Upper lobe of right lung (tissue), 1 donor: ENCODE data around the gene ZFYVE16. TPM values are rescaled to one million over a fixed set of nuclear protein-coding genes. Genes with fewer than 3 reads are reported as not detected.

Experiments used
- ATAC-seq: fragments of 200-7000 bp; cut with Tn5 transposase; one replicate; pipeline ENCODE4 v1.9.1; 2020; ENCODE audit warnings: mild to moderate bottlenecking, moderate library complexity
- DNase-seq: peaks from one replicate; pipeline ENCODE4 v3.0.0-alpha.2; 2020
- H3K27ac ChIP-seq: fragments of 200-600 bp; one replicate; pipeline ENCODE4 v1.8.0; 2022
- H3K27me3 ChIP-seq: fragments of 200-600 bp; one replicate; pipeline ENCODE4 v1.8.0; 2022; ENCODE audit warnings: mild to moderate bottlenecking
- H3K36me3 ChIP-seq: fragments of 200-600 bp; one replicate; pipeline ENCODE4 v1.8.0; 2022
- H3K4me1 ChIP-seq: fragments of 200-600 bp; one replicate; pipeline ENCODE4 v1.8.0; 2022
- H3K4me3 ChIP-seq: fragments of 200-600 bp; one replicate; pipeline ENCODE4 v1.8.0; 2022; ENCODE audit warnings: mild to moderate bottlenecking
- H3K9me3 ChIP-seq: fragments of 200-600 bp; one replicate; pipeline ENCODE4 v1.8.0; 2022
- CTCF ChIP-seq: fragments of 200-600 bp; IDR thresholded peaks from one replicate; pipeline ENCODE4 v1.8.0; 2022; ENCODE audit warnings: antibody characterized with exemption
- intact Hi-C: fragments of 100-400 bp; cut with DNase I; formaldehyde crosslinking; loops from one replicate; pipeline ENCODE4 v1.11.0; 2022
- total RNA-seq: library from RNA; stranded (reverse); fragmentation: NEBNext Ultra II Directional; extraction: Animal tissue kit (Norgen Biotek cat#: 25700); gene quantifications from one replicate; pipeline ENCODE4 v1.2.1, GENCODE V29; 2021
- donor health status: DM: no; HTN: yes; CAD: no; lungs with severe emphysema.

ZFYVE16 gene
- total RNA-seq, 1 donor from 2014 or later = 60.6 TPM

DNA sequence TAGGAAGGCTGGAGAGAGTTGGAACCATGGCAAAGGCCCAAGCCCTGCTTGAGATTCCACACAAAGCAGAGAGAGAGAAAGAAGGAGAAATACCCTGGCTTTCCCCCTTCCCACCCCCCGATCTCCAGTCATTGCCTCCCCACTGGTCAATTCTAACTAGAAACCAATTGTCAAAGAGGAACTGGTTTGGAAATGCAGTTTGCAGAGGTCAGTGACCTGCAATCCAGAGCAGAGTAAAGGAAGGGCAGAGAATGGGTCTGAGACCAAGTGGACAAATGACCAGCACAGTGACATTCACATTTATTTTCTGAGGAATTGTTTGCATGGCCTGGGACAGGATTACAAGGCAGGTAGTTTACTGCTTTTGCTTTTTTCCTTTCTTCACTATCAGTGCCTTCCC, 37.5 kb upstream of the ZFYVE16 start:
- Histone ChIP-seq H3K4me1 (no peaks in the 10 kb centered on the region), H3K9me3 (no peaks in the 10 kb centered on the region), H3K27ac (no peak overlapping the region), H3K36me3 (no peaks in the 10 kb centered on the region), H3K4me3 (no peak overlapping the region), H3K27me3 (no peaks in the 10 kb centered on the region)
- DNase-seq = no peak
- intact Hi-C loops = no loop called here
- no peak for TF ChIP-seq CTCF
- ATAC-seq = peak; percentile 39

GRCh38 chr5:80372780-80373179, 35.1 kb upstream of the ZFYVE16 start:
- DNase-seq = no peak
- no peak overlapping the region for H3K4me3 ChIP-seq
- intact Hi-C loops = no loop called here
- H3K4me1 ChIP-seq = no peaks in the 10 kb centered on the region
- ATAC-seq = no peak
- H3K27me3 ChIP-seq = no peaks in the 10 kb centered on the region
- no peaks in the 10 kb centered on the region for H3K9me3 ChIP-seq
- H3K27ac ChIP-seq = no peak overlapping the region
- TF ChIP-seq CTCF = no peak
- no peaks in the 10 kb centered on the region for H3K36me3 ChIP-seq

GRCh38 chr5:80374188-80374587, 33.7 kb upstream of the ZFYVE16 start:
- no peak overlapping the region for H3K27ac ChIP-seq
- DNase-seq = no peak
- no peak for TF ChIP-seq CTCF
- H3K36me3 ChIP-seq = no peaks in the 10 kb centered on the region
- H3K4me3 ChIP-seq = no peak overlapping the region
- H3K9me3 ChIP-seq = no peaks in the 10 kb centered on the region
- intact Hi-C loops = no loop called here
- no peaks in the 10 kb centered on the region for H3K27me3 ChIP-seq
- H3K4me1 ChIP-seq = no peaks in the 10 kb centered on the region
- ATAC-seq = no peak

- no peak overlapping the region for H3K4me3 ChIP-seq
- no peaks in the 10 kb centered on the region for H3K4me1 ChIP-seq
- no peak for TF ChIP-seq CTCF
- ATAC-seq (no peak), DNase-seq (no peak)
- H3K9me3 ChIP-seq = no peaks in the 10 kb centered on the region
- no peaks in the 10 kb centered on the region for H3K36me3 ChIP-seq
- H3K27me3 ChIP-seq = no peaks in the 10 kb centered on the region
- no peak overlapping the region for H3K27ac ChIP-seq
- intact Hi-C loops = no loop called here
Measured at GRCh38 chr5:80376557-80376956, 31.3 kb upstream of the ZFYVE16 start.

DNA sequence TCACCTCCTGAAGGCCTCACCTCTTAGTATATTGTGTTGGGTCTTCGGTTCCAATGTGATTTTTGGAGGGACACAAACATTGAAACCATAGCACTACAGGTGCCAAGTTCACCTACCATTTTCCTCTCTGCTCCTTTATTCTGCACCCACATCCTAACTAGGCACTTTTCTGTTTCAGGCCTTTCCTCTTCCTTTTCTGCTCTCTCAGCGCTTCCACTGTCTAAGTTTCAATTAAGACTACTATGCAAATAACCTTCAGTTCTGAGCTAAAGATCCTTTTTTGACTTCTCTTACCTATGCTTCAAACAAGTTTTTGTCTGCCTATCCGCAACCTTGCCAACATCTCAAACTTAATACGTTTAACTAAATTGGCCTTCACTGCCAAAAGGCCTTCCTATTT, 25.4 kb upstream of the ZFYVE16 start:
- DNase-seq = no peak
- H3K27ac ChIP-seq = no peak overlapping the region
- no peak for ATAC-seq
- no peak overlapping the region for H3K4me3 ChIP-seq
- intact Hi-C loops = no loop called here
- H3K9me3 ChIP-seq = no peaks in the 10 kb centered on the region
- no peaks in the 10 kb centered on the region for H3K27me3 ChIP-seq
- H3K36me3 ChIP-seq = no peaks in the 10 kb centered on the region
- no peak for TF ChIP-seq CTCF
- no peaks in the 10 kb centered on the region for H3K4me1 ChIP-seq

DNA sequence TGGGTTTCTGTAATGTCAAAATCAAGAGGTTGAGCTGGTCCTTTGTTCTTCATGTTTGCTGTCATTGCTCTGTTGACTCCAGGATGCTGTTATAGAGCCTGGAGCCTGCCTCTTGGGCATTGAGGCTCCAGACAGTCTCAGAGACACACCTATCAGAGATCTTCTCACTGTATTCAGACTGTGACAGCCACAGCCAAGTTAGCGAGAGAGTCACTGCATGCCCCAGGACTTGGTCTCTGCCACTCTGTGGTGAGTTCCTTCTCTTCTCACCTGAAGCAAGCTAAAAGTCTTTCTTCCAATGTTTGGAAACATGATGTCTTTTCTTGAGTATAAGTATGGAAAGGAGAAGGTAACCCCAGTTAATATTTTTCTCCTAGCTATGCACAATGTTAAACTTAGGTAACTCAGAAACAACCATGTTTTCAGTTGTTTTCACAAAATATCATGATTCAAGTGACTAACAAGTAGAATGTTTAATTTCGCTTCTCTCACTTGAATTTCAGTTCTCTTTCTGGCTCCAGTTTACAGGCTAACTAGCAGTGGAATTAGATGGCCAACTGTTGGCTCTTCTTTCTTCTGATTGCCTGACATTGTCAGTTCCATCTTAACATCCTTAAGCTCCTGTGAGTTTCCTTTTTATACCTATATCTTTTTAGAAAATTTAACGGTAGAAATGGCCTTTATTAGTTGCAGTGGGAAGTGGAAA, 20.6 kb upstream of the ZFYVE16 start:
- no peaks in the 10 kb centered on the region for H3K27me3 ChIP-seq
- no peak overlapping the region for H3K4me3 ChIP-seq
- TF ChIP-seq CTCF = no peak
- intact Hi-C loops = no loop called here
- ATAC-seq (no peak), DNase-seq (no peak)
- no peak overlapping the region for H3K27ac ChIP-seq
- H3K4me1 ChIP-seq = no peaks in the 10 kb centered on the region
- H3K36me3 ChIP-seq = no peaks in the 10 kb centered on the region
- H3K9me3 ChIP-seq = no peaks in the 10 kb centered on the region
